ENCODE data around the gene FLOT2.
A peak's percentile ranks its signal among the peaks of the same experiment; 100 is the strongest.
"Not testable (repeated sequence)": the region's sequence is repeated elsewhere in the genome, so short reads cannot be mapped to it uniquely, and the experiment has no call there.

Gene FLOT2

GRCh38 chr17:28896884-28897768 lies at the start of gene FLOT2:
TSS of gene FLOT2 (minus strand) at chr17:28897733. CDS start at chr17:28897574, 159 bp downstream.
- peak; percentile 64 for DNase-seq

- no peak for DNase-seq
Observed at GRCh38 chr17:28946239-28946638, 48.7 kb upstream of the FLOT2 start.

- no peak for DNase-seq
Observed at GRCh38 chr17:28944862-28945741, 47.6 kb upstream of the FLOT2 start.

- no peak for DNase-seq
Observed at GRCh38 chr17:28944343-28944742, 46.8 kb upstream of the FLOT2 start.

- DNase-seq: no peak
Observed at GRCh38 chr17:28942925-28943324, 45.4 kb upstream of the FLOT2 start.

- no peak for DNase-seq
Observed at GRCh38 chr17:28941251-28941650, 43.7 kb upstream of the FLOT2 start.

GRCh38 chr17:28940675-28941074 lies 43.1 kb upstream of the FLOT2 start:
- no peak for DNase-seq

GRCh38 chr17:28940142-28940541 lies 42.6 kb upstream of the FLOT2 start:
- no peak for DNase-seq

GRCh38 chr17:28938552-28938951 lies 41.0 kb upstream of the FLOT2 start:
- DNase-seq: no peak

GRCh38 chr17:28937044-28937729 lies 39.7 kb upstream of the FLOT2 start:
- no peak for DNase-seq

GRCh38 chr17:28935744-28936460 lies 38.4 kb upstream of the FLOT2 start:
- no peak for DNase-seq

GRCh38 chr17:28934508-28934907 lies 37.0 kb upstream of the FLOT2 start:
- DNase-seq: not testable (repeated sequence)

- no peak for DNase-seq
Observed at GRCh38 chr17:28929787-28930186, 32.3 kb upstream of the FLOT2 start.

- DNase-seq: no peak
Observed at GRCh38 chr17:28928061-28928460, 30.5 kb upstream of the FLOT2 start.

GRCh38 chr17:28926786-28927185 lies 29.3 kb upstream of the FLOT2 start:
- no peak for DNase-seq

- DNase-seq: no peak
Observed at GRCh38 chr17:28926366-28926765, 28.8 kb upstream of the FLOT2 start.

- no peak for DNase-seq
Observed at GRCh38 chr17:28925912-28926365, 28.4 kb upstream of the FLOT2 start.

- DNase-seq: no peak
Observed at GRCh38 chr17:28920201-28920600, 22.7 kb upstream of the FLOT2 start.

- no peak for DNase-seq
Observed at GRCh38 chr17:28918295-28918694, 20.8 kb upstream of the FLOT2 start.

- no peak for DNase-seq
Observed at GRCh38 chr17:28917465-28917864, 19.9 kb upstream of the FLOT2 start.

GRCh38 chr17:28917029-28917428 lies 19.5 kb upstream of the FLOT2 start:
- DNase-seq: no peak

- no peak for DNase-seq
Observed at GRCh38 chr17:28916302-28916934, 18.9 kb upstream of the FLOT2 start.

Data from femur (tissue), 1 donor.